IMR-90 (cell line): ENCODE results near the gene PCDHGB1. TPM values are rescaled to one million over a fixed set of nuclear protein-coding genes. Genes with fewer than 3 reads are reported as not detected.

Source experiments
- polyA plus RNA-seq, 3 experiments: library from polyadenylated mRNA; depleted of rRNA; stranded (reverse); fragments of >200 nt; gene quantifications; 2 replicates each; pipeline ENCODE4 v1.2.3, GENCODE V29; 2012; ENCODE audit warnings: low replicate concordance in 1 of 3
- total RNA-seq: library from RNA; depleted of rRNA; stranded (reverse); fragments of >200 nt; gene quantifications from 2 replicates; pipeline ENCODE4 v1.2.3, GENCODE V29; 2012; rRNA removed

The PCDHGB1 gene
- total and polyA plus RNA-seq, 2 of the 4 experiments (the other 2 are of a cell fraction) = 1.9 to 3.6 TPM

Other genes starting within 250 kb of the PCDHGB1 start
Only the 30 nearest of the 37 such genes appear.
- gene PCDHB9, start 162.9 kb upstream of the PCDHGB1 start, total RNA-seq = under 0.01 and 0.18 TPM in 2 replicates
- gene PCDHB9, start 162.9 kb upstream of the PCDHGB1 start, polyA plus RNA-seq (2012; rRNA removed) = 0.10 and 0.24 TPM in 2 replicates
- gene PCDHB10, start 157.7 kb upstream of the PCDHGB1 start, total RNA-seq = under 0.01 and 0.18 TPM in 2 replicates
- 0.19 and 0.22 TPM in 2 replicates for gene PCDHB10, start 157.7 kb upstream of the PCDHGB1 start, polyA plus RNA-seq (2012; rRNA removed)
- under 0.01 TPM in 2 replicates for gene PCDHB11, start 150.5 kb upstream of the PCDHGB1 start, total RNA-seq
- 0.05 TPM in 1 of 2 replicates, not detected in the other for gene PCDHB11, start 150.5 kb upstream of the PCDHGB1 start, polyA plus RNA-seq (2012; rRNA removed)
- gene PCDHB12, start 141.4 kb upstream of the PCDHGB1 start, total RNA-seq = under 0.01 and 0.18 TPM in 2 replicates
- gene PCDHB12, start 141.4 kb upstream of the PCDHGB1 start, polyA plus RNA-seq (2012; rRNA removed) = 0.09 and 0.13 TPM in 2 replicates
- gene PCDHB13, start 136.2 kb upstream of the PCDHGB1 start, total RNA-seq = 0.18 and 0.28 TPM in 2 replicates
- gene PCDHB13, start 136.2 kb upstream of the PCDHGB1 start, polyA plus RNA-seq (2012; rRNA removed) = 0.26 and 0.27 TPM in 2 replicates
- gene PCDHB14, start 126.8 kb upstream of the PCDHGB1 start, total RNA-seq = 0.18 and 0.28 TPM in 2 replicates
- gene PCDHB14, start 126.8 kb upstream of the PCDHGB1 start, polyA plus RNA-seq (2012; rRNA removed) = 0.36 and 0.39 TPM in 2 replicates
- 0.18 and 0.28 TPM in 2 replicates for gene PCDHB15, start 104.7 kb upstream of the PCDHGB1 start, total RNA-seq
- 0.14 and 0.17 TPM in 2 replicates for gene PCDHB15, start 104.7 kb upstream of the PCDHGB1 start, polyA plus RNA-seq (2012; rRNA removed)
- 0.28 TPM in 1 of 2 replicates, not detected in the other for gene SLC25A2, start 46.0 kb upstream of the PCDHGB1 start, total RNA-seq
- not detected in 2 replicates for gene SLC25A2, start 46.0 kb upstream of the PCDHGB1 start, polyA plus RNA-seq (2012; rRNA removed)
- 51.8 and 100 TPM in 2 replicates for gene TAF7, start 29.3 kb upstream of the PCDHGB1 start, total RNA-seq
- 38.4 and 45.7 TPM in 2 replicates for gene TAF7, start 29.3 kb upstream of the PCDHGB1 start, polyA plus RNA-seq (2012; rRNA removed)
- 0.83 and 0.90 TPM in 2 replicates for gene PCDHGA1, start 19.6 kb upstream of the PCDHGB1 start, total RNA-seq
- gene PCDHGA1, start 19.6 kb upstream of the PCDHGB1 start, polyA plus RNA-seq (2012; rRNA removed) = 0.86 and 0.92 TPM in 2 replicates
- gene PCDHGA2, start 11.3 kb upstream of the PCDHGB1 start, total RNA-seq = 3.3 and 3.4 TPM in 2 replicates
- gene PCDHGA2, start 11.3 kb upstream of the PCDHGB1 start, polyA plus RNA-seq (2012; rRNA removed) = 3.6 and 4.0 TPM in 2 replicates
- gene PCDHGA3, start 6.3 kb upstream of the PCDHGB1 start, total RNA-seq = 1.4 and 1.7 TPM in 2 replicates
- 1.6 and 1.8 TPM in 2 replicates for gene PCDHGA3, start 6.3 kb upstream of the PCDHGB1 start, polyA plus RNA-seq (2012; rRNA removed)
- gene PCDHGA4, start 4.9 kb downstream of the PCDHGB1 start, total RNA-seq = 5.0 and 5.4 TPM in 2 replicates
- 3.0 and 3.5 TPM in 2 replicates for gene PCDHGA4, start 4.9 kb downstream of the PCDHGB1 start, polyA plus RNA-seq (2012; rRNA removed)
- 2.8 and 3.0 TPM in 2 replicates for gene PCDHGB2, start 9.9 kb downstream of the PCDHGB1 start, total RNA-seq
- 2.4 and 2.6 TPM in 2 replicates for gene PCDHGB2, start 9.9 kb downstream of the PCDHGB1 start, polyA plus RNA-seq (2012; rRNA removed)
- gene PCDHGA5, start 14.1 kb downstream of the PCDHGB1 start, total RNA-seq = 1.7 and 2.0 TPM in 2 replicates
- 1.3 and 1.4 TPM in 2 replicates for gene PCDHGA5, start 14.1 kb downstream of the PCDHGB1 start, polyA plus RNA-seq (2012; rRNA removed)
- gene PCDHGB3, start 20.1 kb downstream of the PCDHGB1 start, total RNA-seq = 5.9 and 6.7 TPM in 2 replicates
- 3.3 and 3.4 TPM in 2 replicates for gene PCDHGB3, start 20.1 kb downstream of the PCDHGB1 start, polyA plus RNA-seq (2012; rRNA removed)
- gene PCDHGA6, start 23.8 kb downstream of the PCDHGB1 start, total RNA-seq = 4.1 and 4.2 TPM in 2 replicates
- 4.7 TPM in 2 replicates for gene PCDHGA6, start 23.8 kb downstream of the PCDHGB1 start, polyA plus RNA-seq (2012; rRNA removed)
- gene PCDHGA7, start 32.6 kb downstream of the PCDHGB1 start, total RNA-seq = 3.3 and 3.4 TPM in 2 replicates
- gene PCDHGA7, start 32.6 kb downstream of the PCDHGB1 start, polyA plus RNA-seq (2012; rRNA removed) = 3.1 and 3.2 TPM in 2 replicates
- 16.4 and 17.6 TPM in 2 replicates for gene PCDHGB4, start 37.6 kb downstream of the PCDHGB1 start, total RNA-seq
- 10.0 TPM in 2 replicates for gene PCDHGB4, start 37.6 kb downstream of the PCDHGB1 start, polyA plus RNA-seq (2012; rRNA removed)
- gene PCDHGA8, start 42.5 kb downstream of the PCDHGB1 start, total RNA-seq = 2.0 and 2.2 TPM in 2 replicates
- gene PCDHGA8, start 42.5 kb downstream of the PCDHGB1 start, polyA plus RNA-seq (2012; rRNA removed) = 0.87 and 0.89 TPM in 2 replicates
- gene PCDHGB5, start 47.8 kb downstream of the PCDHGB1 start, total RNA-seq = 17.2 and 17.5 TPM in 2 replicates
- gene PCDHGB5, start 47.8 kb downstream of the PCDHGB1 start, polyA plus RNA-seq (2012; rRNA removed) = 20.0 and 21.1 TPM in 2 replicates
- 3.9 and 4.5 TPM in 2 replicates for gene PCDHGA9, start 52.7 kb downstream of the PCDHGB1 start, total RNA-seq
- gene PCDHGA9, start 52.7 kb downstream of the PCDHGB1 start, polyA plus RNA-seq (2012; rRNA removed) = 1.5 and 1.8 TPM in 2 replicates
- 2.2 and 2.8 TPM in 2 replicates for gene PCDHGB6, start 57.9 kb downstream of the PCDHGB1 start, total RNA-seq
- gene PCDHGB6, start 57.9 kb downstream of the PCDHGB1 start, polyA plus RNA-seq (2012; rRNA removed) = 1.4 and 1.5 TPM in 2 replicates
- gene PCDHGA10, start 62.9 kb downstream of the PCDHGB1 start, total RNA-seq = 6.6 and 6.9 TPM in 2 replicates
- 3.4 TPM in 2 replicates for gene PCDHGA10, start 62.9 kb downstream of the PCDHGB1 start, polyA plus RNA-seq (2012; rRNA removed)
- gene PCDHGB7, start 67.6 kb downstream of the PCDHGB1 start, total RNA-seq = 5.8 and 6.3 TPM in 2 replicates
- 7.4 and 8.1 TPM in 2 replicates for gene PCDHGB7, start 67.6 kb downstream of the PCDHGB1 start, polyA plus RNA-seq (2012; rRNA removed)
- gene PCDHGA11, start 71.0 kb downstream of the PCDHGB1 start, total RNA-seq = 5.4 and 5.8 TPM in 2 replicates
- gene PCDHGA11, start 71.0 kb downstream of the PCDHGB1 start, polyA plus RNA-seq (2012; rRNA removed) = 6.9 and 7.5 TPM in 2 replicates
- 8.8 and 9.7 TPM in 2 replicates for gene PCDHGA12, start 80.4 kb downstream of the PCDHGB1 start, total RNA-seq
- gene PCDHGA12, start 80.4 kb downstream of the PCDHGB1 start, polyA plus RNA-seq (2012; rRNA removed) = 7.9 and 9.2 TPM in 2 replicates
- 21.1 and 21.9 TPM in 2 replicates for gene PCDHGC3, start 125.9 kb downstream of the PCDHGB1 start, total RNA-seq
- 58.9 and 72.1 TPM in 2 replicates for gene PCDHGC3, start 125.9 kb downstream of the PCDHGB1 start, polyA plus RNA-seq (2012; rRNA removed)
- gene PCDHGC4, start 134.9 kb downstream of the PCDHGB1 start, total RNA-seq = 1.1 and 1.6 TPM in 2 replicates
- gene PCDHGC4, start 134.9 kb downstream of the PCDHGB1 start, polyA plus RNA-seq (2012; rRNA removed) = 0.60 and 0.65 TPM in 2 replicates
- 2.5 and 2.9 TPM in 2 replicates for gene PCDHGC5, start 139.0 kb downstream of the PCDHGB1 start, total RNA-seq
- 3.8 TPM in 2 replicates for gene PCDHGC5, start 139.0 kb downstream of the PCDHGB1 start, polyA plus RNA-seq (2012; rRNA removed)